Lower lobe of right lung (tissue), 2 donors: ENCODE results near the gene MCL1. TPM values are rescaled to one million over a fixed set of nuclear protein-coding genes. Genes with fewer than 3 reads are reported as not detected.

ENCODE experiments used
- ATAC-seq, 2 donors: fragments of 200-7000 bp; cut with Tn5 transposase; one replicate each; pipeline ENCODE4 v1.9.1; 2020 to 2022; ENCODE audit warnings: mild to moderate bottlenecking in 2 of 2, moderate library complexity in 2 of 2
- DNase-seq: peaks from one replicate; pipeline ENCODE4 v3.0.0-alpha.2; 2020
- H3K27ac ChIP-seq: fragments of 200-600 bp; one replicate; pipeline ENCODE4 v1.8.0; 2022
- H3K27me3 ChIP-seq: fragments of 200-600 bp; one replicate; pipeline ENCODE4 v1.8.0; 2022; ENCODE audit warnings: low read depth
- H3K36me3 ChIP-seq: fragments of 200-600 bp; one replicate; pipeline ENCODE4 v1.8.0; 2022; ENCODE audit warnings: mild to moderate bottlenecking
- H3K4me1 ChIP-seq: fragments of 200-600 bp; one replicate; pipeline ENCODE4 v1.8.0; 2022
- H3K4me3 ChIP-seq: fragments of 200-600 bp; one replicate; pipeline ENCODE4 v1.8.0; 2022; ENCODE audit warnings: mild to moderate bottlenecking
- H3K9me3 ChIP-seq: fragments of 200-600 bp; one replicate; pipeline ENCODE4 v1.8.0; 2022
- CTCF ChIP-seq: fragments of 200-600 bp; IDR thresholded peaks from one replicate; pipeline ENCODE4 v1.8.0; 2022; ENCODE audit warnings: antibody characterized with exemption, mild to moderate bottlenecking
- intact Hi-C: fragments of 100-400 bp; cut with DNase I; formaldehyde crosslinking; loops from one replicate; pipeline ENCODE4 v1.11.0; 2022
- total RNA-seq: library from RNA; stranded (reverse); fragmentation: NEBNext Ultra II Directional; extraction: Animal tissue kit (Norgen Biotek cat#: 25700); gene quantifications from one replicate; pipeline ENCODE4 v1.2.1, GENCODE V29; 2021
- donor health status: DM: no; HTN: yes; CAD: no; lungs with severe emphysema.

MCL1 gene
- total RNA-seq, 1 donor from 2014 or later, result 387 TPM

GRCh38 chr1:150554086-150554452, 25.3 kb downstream of the MCL1 start:
- H3K9me3 ChIP-seq, result no peaks in the 10 kb centered on the region
- no peak overlapping the region for H3K27ac ChIP-seq
- no peak for TF ChIP-seq CTCF
- no peaks in the 10 kb centered on the region for H3K27me3 ChIP-seq
- peak; percentile 40 for DNase-seq
- H3K4me1 ChIP-seq, result peaks cover 63% of the 10 kb centered on the region
- peaks cover 37% of the 10 kb centered on the region for H3K36me3 ChIP-seq
- intact Hi-C loops, result no loop called here
- no peak overlapping the region for H3K4me3 ChIP-seq
- no peak for ATAC-seq

- Histone ChIP-seq H3K9me3 (no peaks in the 10 kb centered on the region), H3K4me1 (peaks cover 59% of the 10 kb centered on the region), H3K4me3 (peak overlapping the region; percentile 22), H3K27ac (peak overlapping the region; percentile 77), H3K36me3 (peaks cover 33% of the 10 kb centered on the region), H3K27me3 (no peaks in the 10 kb centered on the region)
- ATAC-seq, result no peak
- intact Hi-C loops, result no loop called here
- DNase-seq, result peak; percentile 48
- no peak for TF ChIP-seq CTCF
Measured at GRCh38 chr1:150553392-150554085, 25.9 kb downstream of the MCL1 start.

GRCh38 chr1:150552911-150553289, 26.5 kb downstream of the MCL1 start:
- ATAC-seq (no peak), DNase-seq (no peak)
- no peaks in the 10 kb centered on the region for H3K9me3 ChIP-seq
- H3K36me3 ChIP-seq, result peaks cover 26% of the 10 kb centered on the region
- H3K4me3 ChIP-seq, result peak overlapping the region; percentile 22
- TF ChIP-seq CTCF, result no peak
- H3K27ac ChIP-seq, result peak overlapping the region; percentile 77
- H3K27me3 ChIP-seq, result no peaks in the 10 kb centered on the region
- intact Hi-C loops, result no loop called here
- H3K4me1 ChIP-seq, result peaks cover 52% of the 10 kb centered on the region

- Histone ChIP-seq H3K4me3 (peak overlapping the region; percentile 67), H3K4me1 (peaks cover 46% of the 10 kb centered on the region), H3K27me3 (no peaks in the 10 kb centered on the region), H3K9me3 (no peaks in the 10 kb centered on the region), H3K36me3 (peaks cover 20% of the 10 kb centered on the region), H3K27ac (peak overlapping the region; percentile 85)
- DNase-seq (peak; percentile 92), ATAC-seq (peak; percentile 51 to 71)
- intact Hi-C loops, result no loop called here
- TF ChIP-seq CTCF, result no peak
Measured at GRCh38 chr1:150552128-150552910, 27.1 kb downstream of the MCL1 start.

- intact Hi-C loops, result no loop called here
- Histone ChIP-seq H3K4me3 (peak overlapping the region; percentile 67), H3K9me3 (no peaks in the 10 kb centered on the region), H3K27me3 (no peaks in the 10 kb centered on the region), H3K4me1 (peaks cover 46% of the 10 kb centered on the region), H3K36me3 (peaks cover 18% of the 10 kb centered on the region), H3K27ac (peak overlapping the region; percentile 85)
- DNase-seq (no peak), ATAC-seq (no peak)
- TF ChIP-seq CTCF, result no peak
Measured at GRCh38 chr1:150551784-150552127, 27.7 kb downstream of the MCL1 start.
